SKM-1 treated with dmso at 0.1 percent for 144 hours (cell line): ENCODE measurements around the gene EMC9.

Experiments used
- DNase-seq: peaks from one replicate; lab custom pipeline; 2025; ENCODE audit not compliant: unreplicated experiment; lab: John Stamatoyannopoulos, UW

Gene EMC9

GRCh38 chr14:24149302-24149969, 8.0 kb upstream of the EMC9 start:
- DNase-seq = no peak

DNA sequence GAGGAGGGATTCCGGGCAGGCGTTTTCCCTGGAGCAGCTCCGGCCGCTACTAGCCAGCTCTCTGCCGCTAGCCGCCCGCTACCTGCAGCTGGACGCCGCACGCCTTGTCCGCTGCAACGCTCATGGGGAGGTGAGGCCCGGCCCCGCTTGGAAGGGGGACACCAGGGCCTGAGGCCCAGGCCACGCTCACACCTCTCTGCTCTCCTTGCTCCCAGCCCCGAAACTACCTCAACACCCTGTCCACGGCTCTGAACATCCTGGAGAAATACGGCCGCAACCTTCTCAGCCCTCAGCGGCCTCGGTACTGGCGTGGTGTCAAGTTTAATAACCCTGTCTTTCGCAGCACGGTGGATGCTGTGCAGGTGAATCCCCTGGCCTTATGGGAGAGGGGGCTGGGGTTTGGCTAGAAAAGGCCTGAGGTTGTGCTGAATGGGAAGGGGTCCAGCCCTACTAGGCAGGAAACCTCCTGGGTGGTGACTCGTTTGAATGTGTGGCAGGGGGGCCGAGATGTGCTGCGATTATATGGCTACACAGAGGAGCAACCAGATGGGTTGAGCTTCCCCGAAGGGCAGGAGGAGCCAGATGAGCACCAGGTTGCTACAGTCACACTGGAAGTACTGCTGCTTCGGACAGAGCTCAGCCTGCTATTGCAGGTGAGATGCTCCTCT, 6.5 kb upstream of the EMC9 start:
- no peak for DNase-seq

DNA sequence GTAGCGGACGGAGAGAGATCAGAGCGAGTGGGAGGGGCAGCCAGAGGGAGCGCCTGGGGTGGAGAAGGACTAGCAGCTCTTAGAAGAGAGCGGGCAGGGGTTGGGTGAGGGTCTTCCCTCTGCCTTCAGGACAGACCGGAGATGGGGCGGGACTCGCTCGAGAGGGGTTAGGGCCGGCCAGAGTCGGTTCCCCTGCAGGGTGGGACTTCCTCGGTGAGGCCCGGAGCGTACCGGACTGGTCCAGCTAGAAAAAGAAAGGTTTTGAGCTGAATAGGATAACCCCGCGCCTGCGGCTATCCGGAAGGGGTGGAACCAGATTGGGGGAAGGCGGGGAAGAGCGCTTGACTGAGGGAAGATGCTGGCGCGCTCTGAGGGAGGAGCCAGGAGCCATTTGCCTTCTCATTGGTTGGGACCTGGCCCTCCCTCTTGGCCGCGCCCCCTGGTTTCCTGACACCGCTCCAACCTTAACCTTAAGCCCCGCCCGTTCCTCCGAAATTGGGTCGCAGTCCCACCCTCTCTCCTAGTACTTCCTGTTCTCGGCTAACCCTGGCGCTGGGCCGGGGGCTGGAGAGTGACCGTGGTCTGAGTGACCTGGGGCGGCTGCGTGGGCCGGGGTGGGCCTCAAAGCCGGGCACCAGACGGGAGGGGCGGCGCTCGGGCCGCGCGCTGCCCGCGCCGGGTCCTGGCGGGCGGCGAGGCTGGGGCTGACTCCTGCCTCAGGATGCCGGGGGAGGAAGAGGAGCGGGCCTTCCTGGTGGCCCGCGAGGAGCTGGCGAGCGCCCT, 5.8 kb upstream of the EMC9 start, which contains the start of gene RNF31:
Gene RNF31 (plus strand): TSS at position 521 of the 783 bp plus-strand sequence. CDS start 201 bp downstream, at position 722.
- DNase-seq = peak; percentile 90

DNA sequence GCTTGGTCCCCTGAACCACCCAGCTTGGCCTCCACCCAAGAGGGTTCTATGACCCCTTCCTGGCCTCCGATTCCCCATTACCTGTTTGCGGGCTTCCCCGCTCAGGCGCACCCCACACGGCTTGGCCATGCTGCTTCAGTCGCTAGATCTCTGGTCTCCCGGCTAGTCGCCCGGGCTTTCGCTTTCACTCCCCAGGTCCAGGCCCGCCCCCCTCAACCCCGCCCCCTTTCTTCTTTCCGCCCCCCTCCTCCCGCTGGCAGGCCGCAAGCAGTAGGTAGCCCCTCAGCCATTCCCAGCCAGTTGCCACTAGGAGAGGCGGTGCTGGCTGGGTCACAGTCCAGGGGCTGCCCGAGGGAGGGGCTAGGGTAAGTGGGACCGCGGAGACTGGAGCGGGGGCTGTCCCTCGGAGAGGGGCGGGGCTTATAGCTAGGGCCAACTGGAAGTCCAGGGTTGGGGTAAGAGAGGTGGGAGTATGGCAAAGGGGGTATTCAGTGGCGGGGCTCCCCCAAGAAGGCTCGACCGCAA, 5.1 kb upstream of the EMC9 start, which contains the start of gene PSME2:
Gene PSME2 (minus strand): TSS at position 158 of the 525 bp plus-strand sequence. CDS start 29 bp downstream, at position 129.
- DNase-seq = peak; percentile 72

- DNase-seq = no peak
These were observed 4.5 kb upstream of the EMC9 start for GRCh38 chr14:24145690-24146452.

DNA sequence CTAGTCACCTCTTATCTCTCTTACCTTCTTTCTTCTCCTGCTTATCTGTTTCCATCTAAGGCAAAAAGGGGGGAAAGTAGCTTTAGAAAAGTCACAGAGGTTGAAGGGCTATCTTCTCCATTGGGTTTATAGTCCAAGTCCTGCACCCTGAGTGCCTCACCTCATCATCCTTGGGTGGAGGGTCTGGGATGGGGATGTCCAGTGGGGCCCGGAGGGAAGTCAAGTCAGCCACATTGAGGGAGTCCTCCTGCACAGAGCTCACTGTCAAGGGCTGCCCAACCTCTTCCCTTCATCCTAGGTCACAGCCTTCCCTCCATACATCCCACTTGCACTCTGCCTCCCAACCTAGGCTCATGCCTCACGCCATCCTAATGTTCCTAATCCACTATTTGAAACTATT, 3.8 kb upstream of the EMC9 start:
- DNase-seq = no peak

GRCh38 chr14:24144451-24144850, 3.1 kb upstream of the EMC9 start:
- DNase-seq = no peak

GRCh38 chr14:24143511-24143910, 2.1 kb upstream of the EMC9 start:
- no peak for DNase-seq

GRCh38 chr14:24139272-24139934, 2.0 kb downstream of the EMC9 start:
- DNase-seq = no peak

GRCh38 chr14:24138396-24139271, 2.8 kb downstream of the EMC9 start:
- no peak for DNase-seq

DNA sequence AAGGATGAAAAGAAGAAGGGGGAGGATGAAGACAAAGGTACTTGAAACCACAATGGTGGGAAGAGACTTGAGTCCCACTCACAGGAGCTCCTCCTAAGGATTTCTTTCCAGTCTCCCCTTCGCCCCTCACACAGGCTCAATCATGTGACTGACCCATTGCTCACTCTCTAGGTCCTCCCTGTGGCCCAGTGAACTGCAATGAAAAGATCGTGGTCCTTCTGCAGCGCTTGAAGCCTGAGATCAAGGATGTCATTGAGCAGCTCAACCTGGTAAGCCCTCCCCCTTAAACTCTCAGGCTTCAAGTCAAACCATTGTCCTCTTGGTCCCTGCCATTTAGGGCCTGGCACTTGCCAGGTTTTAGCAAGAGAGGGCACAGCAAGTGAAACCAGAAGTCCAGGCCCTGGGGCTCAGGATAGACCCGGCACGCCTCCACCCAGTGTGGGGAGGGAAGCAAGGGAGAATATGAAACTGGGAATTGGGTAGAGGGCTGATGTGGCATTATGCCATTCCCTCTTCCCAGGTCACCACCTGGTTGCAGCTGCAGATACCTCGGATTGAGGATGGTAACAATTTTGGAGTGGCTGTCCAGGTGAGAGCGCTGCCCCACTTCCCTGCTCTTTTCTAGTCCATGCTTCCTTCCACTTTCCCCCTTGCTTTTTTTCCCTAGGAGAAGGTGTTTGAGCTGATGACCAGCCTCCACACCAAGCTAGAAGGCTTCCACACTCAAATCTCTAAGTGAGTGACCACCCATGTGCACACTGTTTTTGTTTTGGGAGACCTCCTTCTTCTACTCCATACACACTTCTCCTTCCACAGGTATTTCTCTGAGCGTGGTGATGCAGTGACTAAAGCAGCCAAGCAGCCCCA, 3.6 kb downstream of the EMC9 start:
- DNase-seq = no peak

GRCh38 chr14:24136684-24137528, 4.5 kb downstream of the EMC9 start:
- no peak for DNase-seq

DNA sequence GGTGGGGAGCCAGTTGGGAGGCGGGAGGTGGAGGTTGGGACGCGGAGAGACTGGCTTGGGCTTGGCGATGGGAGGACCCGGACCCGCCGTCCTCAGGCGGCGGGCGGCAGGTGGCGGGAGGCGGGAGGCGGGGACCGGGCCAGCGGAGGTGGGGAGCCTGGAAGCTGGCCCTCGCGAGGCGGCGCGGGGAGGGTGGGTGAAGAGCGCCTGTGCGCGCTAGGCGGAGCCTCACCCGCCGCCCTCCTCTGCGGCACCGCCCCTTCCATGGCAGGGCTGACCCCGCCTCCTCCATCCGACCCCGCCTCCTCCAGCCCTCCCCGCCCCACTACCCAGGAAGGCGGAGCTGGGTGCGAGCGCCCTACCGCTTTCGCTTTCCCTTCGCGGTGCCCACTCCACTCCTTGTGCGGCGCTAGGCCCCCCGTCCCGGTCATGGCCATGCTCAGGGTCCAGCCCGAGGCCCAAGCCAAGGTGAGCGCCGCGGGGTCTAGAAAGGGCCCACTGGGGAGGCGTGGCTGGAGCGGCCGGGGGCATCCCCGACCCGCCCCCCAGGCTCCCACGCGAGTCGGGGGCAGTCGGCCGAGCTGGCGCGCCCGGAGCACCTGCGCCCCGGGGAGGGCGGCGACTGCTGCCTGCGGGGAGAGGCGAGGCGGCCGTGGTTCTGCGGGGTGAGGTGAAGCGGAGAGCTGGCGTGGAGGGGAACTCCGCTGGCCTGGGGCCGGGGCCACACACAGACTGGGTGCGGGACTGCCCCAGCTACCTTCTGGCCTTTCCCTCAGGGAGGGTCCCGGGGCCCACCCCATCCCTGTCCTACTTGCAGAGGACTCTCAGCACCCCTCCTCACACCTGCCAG, 5.3 kb downstream of the EMC9 start, which contains the start of gene PSME1:
Gene PSME1 (plus strand): TSS at position 361 of the 850 bp plus-strand sequence. CDS start 69 bp downstream, at position 430.
- peak; percentile 54 for DNase-seq

GRCh38 chr14:24135584-24135833, 5.9 kb downstream of the EMC9 start:
- DNase-seq = no peak

GRCh38 chr14:24133735-24134134, 7.7 kb downstream of the EMC9 start:
- no peak for DNase-seq

GRCh38 chr14:24132976-24133375, 8.4 kb downstream of the EMC9 start:
- DNase-seq = no peak
